Measurements from ENCODE around the gene PGS1.

Gene PGS1

DNA sequence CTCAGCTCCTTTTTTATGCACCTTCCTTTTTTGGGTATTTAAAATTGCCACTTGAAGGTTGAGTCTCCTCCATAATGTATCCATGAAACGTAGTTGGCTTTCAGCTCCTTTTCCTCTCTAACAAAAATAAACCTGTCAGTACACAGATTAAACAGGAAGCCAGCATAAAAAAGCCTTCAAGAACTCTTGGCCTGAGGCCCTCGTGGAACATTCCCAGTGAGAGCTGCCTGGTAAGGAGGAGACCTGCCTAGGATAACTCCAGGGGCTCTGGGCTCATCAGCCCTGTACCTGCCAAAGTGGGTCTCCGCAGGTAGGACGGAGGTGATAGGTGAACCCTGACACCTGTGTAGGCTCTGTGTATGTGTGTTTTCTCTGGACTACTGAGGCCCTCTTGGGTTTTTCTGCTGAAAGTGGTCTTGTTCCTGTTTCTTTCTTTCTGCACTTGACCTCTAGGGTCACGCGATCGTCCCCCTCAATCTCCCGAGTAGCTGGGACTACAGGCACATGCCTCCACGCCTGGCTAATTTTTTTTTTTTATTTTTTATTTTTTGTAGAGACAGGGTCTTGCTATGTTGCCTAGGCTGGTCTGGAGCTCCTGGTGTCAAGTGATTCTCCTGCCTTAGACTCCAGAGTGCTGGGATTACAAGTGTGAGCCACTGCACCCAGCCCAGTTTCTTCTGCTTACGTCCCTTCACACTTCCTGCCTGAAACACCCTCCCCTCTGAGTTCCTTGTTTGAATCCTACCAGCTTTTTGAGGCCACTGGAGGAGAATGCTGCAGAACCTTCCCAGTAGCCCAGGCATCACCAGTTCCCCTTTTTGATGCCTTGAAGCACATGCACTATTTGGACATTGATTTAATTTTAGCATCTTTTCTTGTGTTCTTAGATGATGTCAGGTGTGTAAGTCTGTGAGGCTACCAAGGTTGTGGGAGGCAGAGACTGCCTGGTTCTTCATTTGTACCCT lies 9.8 kb downstream of the PGS1 start:
- DNase-seq: no peak

DNA sequence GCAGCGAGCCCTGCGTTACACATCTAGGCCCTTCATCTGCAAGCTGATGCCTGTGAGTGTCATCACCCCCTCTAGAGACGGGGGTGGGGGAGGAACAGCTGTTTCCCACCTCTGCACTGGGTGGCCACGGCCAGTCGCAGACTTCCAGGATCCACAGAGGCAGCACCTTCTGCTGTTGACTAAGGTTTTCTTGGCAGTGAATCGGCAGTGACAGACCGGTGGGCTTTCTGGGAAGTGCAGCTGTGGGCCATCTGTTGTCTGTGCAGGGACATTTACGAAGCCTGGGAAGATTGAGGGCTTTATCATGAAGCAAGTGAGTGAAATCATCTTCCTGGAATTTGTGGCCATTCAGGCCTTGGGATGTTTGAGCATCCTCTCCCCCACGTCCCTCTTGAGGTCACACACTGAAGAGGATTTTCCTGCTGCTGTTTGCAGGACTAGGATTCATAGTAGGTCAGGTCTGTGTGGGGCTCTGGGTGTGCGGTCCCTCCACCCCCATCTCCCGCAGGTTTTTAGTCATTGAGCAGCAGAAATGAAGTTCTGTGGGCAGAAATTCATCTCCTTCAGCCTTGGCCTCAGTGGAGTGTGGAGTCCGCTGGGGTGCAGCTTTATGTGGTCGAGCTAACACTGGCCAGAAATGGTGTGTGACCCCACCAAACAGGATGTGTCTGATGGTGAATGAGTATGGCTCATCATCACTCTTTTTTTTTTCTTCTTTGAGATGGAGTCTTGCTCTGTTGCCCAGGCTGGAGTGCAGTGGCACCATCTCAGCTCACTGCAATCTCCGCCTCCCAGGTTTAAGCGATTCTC lies 12.0 kb downstream of the PGS1 start:
- no peak for DNase-seq

DNA sequence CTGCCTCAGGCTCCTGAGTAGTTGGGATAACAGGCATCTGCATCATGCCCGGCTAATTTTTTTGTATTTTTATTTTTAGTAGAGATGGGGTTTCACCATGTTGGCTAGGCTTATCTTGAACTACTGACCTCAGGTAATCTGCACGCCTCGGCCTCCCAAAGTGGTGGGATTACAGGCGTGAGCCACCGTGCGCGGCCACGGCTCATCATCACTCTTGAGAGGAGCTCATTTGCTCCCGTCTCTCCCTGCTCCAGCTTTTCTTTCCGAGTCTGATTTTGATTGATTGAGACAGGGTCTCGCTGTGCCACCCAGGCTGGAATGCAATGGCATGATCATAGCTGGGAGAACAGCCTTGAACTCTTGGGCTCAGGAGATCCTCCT lies 12.6 kb downstream of the PGS1 start:
- no peak for DNase-seq

DNA sequence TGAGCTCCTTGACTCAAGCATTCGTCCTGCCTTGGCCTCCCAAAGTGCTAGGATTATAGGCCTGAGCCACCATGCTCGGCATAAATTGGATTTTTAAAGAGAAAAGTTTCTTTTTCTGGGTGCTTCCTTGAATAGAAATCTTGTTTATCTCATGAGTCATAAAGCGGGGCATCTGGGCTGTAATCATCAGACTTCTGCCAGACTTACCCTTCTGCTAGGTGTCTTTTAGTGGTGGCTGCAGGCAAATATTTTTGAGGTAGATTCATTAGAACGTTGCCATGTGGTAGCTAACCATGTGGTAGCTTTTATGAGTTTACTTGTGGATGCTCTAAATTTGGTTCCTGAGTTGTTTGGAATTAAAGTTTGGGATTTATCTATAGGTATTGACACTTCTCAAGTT lies 13.4 kb downstream of the PGS1 start:
- DNase-seq: no peak

DNA sequence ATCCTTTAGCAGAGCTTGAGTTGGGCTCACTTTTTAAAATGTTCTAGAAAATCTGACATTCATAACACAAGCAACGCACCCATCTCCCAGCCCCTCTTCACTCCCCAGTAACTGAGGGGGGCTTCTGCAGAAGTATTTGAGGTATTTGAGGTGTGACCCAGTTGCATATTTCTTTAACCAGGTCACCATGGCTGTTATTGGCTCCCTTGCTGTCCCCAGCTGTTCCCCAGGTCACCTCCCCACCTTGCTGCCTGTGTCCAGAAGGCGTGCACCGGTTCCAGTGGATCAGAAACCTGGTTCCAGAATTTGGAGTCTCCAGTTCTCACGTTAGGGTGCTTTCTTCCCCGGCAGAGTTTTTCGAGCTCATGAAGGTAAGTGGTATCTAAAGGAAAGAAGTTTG lies 13.8 kb downstream of the PGS1 start:
- DNase-seq: no peak

DNA sequence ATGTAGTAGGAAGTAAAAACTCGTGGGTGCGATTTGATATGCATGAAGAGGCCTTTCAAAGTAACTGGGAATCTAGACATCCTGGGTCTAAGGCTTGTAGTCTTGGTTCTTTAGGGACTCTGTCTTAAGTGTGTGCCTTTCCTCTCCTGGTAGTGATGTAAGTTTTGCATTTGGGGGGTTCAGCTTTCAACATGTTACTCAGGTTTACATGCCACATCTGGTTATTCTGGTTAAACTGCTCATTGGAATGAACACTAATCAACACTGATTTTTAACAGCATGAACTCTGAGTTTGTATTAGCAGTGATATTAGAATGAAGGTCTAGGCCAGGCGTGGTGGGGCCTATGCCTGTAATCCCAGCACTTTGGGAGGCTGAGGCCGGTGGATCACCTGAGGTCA lies 15.1 kb downstream of the PGS1 start:
- no peak for DNase-seq

DNA sequence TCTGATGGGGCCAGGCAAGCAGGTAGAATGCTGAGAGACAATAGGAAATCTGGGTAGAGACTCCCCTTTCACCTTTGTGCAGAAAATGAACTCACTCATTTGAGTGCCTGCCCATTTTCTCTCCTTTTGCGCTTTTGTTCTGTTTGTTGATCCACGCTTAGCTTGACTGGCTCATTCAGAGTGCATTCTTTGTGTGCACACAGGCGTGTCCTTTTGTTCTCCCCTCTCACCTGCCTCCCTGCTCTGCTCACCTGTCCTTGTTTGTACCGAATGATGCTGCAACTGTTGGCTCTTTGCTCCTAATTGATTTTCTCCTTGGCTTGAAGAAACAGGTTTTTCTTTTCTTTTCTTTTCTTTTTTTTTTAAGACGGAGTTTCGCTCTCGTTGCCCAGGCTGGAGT lies 15.8 kb downstream of the PGS1 start:
- DNase-seq: no peak

DNA sequence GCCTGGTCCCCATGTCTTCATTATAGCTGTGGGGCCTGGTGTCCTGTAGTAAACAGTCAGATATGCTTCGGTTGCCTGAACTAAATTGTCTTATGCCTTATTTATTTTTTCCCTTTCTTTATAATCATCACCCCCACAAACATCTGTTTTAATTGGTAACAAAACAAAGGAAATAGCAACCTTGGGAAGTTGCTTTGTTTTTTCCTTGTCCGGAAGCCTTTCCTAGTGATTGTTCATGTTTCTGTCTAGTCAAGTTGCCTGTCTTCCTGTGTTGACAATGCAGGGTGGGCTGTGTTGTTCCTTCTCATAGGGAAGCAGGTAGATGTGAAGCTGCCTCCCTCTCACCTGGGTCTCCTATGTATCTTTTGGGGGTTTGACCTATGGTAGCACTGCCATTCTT lies 16.7 kb downstream of the PGS1 start:
- no peak for DNase-seq

DNA sequence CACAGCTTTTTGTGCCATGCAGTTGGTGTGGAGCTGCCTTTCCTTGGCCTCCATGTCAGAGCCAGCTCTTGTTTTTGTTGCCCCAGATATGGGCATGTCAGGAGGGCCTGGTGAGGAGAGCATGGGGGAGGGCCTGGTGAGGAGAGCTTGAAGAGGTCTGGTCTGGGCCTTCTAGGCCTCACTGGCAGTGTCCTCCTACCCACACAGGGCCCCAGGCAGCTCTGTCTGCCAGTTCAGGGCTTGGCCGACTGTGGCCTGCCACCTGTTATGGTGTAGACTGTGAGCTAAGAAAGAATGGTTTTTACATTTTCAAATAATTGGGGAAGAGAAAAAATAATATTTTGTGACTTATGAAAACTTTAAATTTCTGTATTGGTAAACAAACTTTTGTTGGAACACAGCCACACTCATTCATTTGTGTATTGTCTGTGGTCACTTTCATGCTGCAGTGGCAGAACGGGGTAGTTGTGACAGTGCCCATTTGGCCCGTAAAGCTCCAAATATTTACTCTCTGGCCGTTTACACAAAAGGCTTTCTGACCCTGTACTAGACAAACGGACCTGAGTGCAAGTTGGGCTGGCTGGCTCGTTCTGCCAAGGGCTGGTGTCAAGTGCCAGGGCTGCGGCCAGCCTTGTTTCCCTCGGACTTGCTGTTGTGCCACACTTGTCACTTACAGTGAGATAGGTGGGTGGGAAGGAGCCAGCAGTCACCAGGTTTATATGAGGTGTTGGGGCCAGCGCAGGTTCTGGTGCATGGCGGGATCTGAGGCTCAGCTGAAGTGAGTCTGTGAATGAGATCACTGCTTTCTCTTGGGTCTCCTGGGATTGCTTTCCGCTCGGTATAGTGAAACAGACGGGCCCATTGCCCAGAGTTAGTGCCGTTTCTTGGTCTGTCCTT lies 18.2 kb downstream of the PGS1 start:
- DNase-seq: no peak

DNA sequence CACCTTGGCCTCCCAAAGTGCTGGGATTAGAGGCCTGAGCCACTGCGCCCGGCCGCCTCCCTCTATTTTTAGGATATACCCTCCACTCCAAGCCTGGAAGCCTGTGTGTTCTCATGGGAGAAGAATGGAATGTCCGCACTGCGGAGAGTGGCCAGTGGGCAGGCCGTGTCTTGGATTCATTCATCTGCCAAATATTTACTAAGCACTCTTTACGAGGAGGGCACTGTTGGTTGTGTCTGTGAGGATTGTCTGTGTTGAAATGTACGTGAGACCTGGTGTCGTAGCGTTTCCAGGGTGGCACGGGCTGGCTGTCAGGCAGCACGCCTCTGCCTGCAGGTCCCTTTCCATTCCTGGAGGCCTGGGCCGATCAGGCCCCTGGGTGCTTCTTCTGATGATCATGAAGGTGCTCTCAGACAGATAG lies 19.2 kb downstream of the PGS1 start:
- DNase-seq: no peak

DNA sequence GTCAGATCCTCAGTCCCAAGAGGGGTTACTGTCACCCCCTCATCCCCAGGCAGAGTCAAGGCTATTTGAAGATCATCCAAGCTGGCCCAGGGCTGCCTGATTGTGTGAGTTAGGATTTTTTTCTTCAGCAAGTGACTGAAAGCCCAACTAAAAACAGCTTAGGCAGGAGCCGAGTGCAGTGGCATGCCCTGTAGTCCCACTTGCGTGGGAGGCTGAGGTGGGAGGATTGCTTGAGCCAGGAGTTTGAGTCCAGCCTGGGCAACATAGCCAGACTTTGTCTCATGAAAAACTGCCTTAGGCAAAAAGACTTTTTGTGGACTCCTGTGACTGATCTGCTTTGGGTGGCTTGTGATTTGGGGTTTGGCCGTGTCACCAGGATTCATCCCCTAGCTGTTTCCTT lies 19.9 kb downstream of the PGS1 start:
- DNase-seq: no peak

DNA sequence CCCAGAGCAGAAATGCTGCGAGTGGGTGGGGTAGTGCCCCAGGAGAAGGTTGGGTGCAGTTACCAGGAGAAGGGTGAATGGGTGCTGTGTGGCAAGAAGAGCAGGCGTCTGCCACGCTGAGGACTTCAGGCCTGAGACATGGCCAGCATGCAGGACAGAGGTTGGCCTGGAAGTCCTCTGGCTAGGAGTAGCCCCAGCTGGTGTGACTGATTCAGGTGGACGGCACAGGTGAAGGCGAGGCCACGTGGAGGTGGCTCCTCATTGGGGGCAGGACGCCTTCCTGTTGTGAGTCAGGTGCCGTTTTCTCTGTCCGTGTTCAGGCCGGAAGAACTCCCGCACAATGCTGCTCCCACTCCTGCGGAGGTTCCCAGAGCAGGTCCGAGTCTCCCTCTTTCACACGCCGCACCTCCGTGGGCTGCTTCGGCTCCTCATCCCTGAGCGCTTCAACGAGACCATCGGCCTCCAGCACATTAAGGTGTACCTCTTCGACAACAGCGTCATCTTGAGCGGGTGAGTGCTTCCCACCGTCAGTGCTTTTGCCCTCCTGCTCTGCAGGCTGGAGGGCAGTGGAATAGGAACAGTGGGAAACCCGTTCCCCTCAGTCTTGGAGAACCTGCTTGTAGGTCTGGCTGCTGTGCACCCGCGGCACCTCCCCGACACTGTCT lies 20.7 kb downstream of the PGS1 start:
- DNase-seq: no peak

DNA sequence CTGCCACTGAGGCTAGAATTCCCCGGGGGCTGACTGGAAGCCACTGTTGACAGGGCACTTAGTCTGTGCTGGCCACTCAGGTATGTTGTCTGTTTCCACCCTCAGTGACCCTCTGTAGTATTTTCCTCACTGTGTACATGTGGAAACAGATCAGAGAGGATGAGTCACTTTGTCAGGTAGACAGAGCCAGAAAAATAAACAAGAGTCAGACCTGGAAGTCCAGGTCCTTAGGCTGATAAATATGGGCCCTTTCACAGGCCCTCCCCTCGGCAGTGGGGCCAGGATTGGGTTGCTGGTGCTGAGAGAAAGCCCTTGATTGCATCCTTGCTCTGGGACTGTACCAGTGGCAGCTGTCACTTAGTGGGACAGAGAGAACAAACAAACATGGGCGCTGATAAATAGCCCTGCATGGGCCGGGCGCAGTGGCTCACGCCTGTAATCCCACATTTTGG lies 21.3 kb downstream of the PGS1 start:
- DNase-seq: no peak

DNA sequence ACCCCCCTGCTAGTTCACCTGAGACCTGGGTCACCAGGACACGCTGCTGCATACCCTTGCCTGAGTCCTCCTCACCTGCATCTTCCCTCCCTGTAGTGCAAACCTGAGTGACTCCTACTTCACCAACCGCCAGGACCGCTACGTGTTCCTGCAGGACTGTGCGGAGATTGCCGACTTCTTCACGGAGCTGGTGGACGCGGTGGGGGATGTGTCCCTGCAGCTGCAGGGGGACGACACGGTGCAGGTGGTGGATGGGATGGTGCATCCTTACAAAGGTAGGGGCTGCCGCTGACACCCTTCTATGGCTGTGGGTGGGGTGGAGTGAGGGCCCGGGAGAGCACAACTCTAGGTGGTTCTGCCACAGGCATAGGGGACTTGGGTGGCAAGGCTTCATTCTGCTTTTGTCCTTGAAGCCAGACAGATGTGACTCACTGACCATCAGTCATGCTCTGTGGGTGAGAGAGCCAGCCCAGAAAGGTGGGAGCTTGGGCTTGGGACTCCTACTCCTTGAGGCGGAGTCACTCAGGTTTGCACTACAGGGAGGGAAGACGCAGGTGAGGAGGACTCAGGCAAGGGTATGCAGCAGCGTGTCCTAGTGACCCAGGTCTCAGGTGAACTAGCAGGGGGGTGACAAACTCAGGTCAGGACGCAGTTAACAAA lies 22.3 kb downstream of the PGS1 start:
- no peak for DNase-seq

DNA sequence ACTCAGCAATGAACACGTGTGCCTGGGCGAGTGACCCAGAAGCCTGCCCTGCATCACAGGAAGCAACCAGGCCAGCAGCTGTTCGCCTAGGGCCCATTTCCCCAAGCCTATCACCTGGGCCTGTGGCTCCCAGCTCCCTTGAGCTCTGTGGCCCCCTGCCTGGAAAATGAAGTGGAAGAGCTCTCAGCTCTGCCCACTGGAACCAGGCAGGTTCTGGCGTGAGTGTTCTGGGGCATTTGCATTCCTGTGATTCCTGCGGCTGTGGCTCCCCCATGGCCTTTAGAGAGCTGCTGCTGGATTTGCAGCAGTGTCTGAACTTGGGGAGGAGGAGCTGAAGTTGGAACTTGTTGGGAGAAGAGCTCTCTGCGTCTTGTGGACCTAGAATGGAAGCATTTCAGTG lies 22.8 kb downstream of the PGS1 start:
- no peak for DNase-seq

DNA sequence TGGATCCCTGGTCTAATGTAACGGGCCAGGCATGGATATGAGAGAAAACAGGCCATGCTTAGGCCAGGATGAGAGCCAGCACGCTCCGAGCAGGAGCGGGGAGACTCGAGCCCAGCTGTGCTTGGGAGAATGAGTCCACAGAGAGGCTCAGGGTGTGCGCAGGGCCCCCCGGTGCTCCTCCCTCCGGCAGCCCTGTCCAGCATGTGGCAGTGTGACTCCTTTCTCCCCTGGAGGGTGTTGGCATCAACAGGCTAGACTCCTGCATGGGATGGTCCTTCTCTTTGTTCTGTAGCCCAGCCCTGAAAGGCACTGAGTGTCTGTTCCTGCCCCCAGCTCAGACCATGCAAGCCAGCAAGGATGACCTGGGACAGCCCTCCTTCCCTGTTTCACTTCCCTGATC lies 23.4 kb downstream of the PGS1 start:
- no peak for DNase-seq

DNA sequence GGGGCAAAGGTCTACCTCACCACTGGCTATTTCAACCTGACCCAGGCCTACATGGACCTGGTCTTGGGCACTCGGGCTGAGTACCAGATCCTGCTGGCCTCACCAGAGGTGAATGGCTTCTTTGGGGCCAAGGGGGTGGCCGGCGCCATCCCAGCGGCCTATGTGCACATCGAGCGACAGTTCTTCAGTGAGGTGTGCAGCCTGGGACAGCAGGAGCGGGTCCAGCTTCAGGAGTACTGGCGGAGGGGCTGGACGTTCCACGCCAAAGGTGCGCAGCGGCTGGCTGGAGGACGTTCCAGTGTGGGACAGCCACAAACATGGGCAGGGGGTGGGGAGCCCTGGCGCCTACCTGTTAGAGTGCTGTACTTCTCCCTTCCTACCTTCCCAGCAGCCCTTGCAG lies 25.4 kb downstream of the PGS1 start:
- DNase-seq: no peak

DNA sequence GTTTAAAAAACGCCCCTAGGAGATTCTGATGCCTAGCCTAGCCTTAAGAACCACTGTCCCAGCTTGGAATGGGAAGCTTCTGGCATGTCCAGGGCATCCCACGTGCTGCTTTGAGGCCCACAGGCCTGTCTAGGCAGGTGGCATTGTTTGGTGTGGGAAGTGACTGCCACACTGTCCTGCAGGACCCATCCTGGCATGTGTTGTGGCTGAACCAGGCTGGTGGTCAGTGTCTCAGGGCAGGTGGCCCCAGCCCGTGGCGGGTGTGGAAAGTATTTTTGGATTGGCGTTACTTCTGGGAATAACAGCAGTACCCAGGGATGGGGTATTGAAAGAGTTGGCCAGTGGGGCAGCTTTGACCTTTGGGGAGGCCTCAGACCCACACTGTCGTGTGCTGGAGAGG lies 27.9 kb downstream of the PGS1 start:
- no peak for DNase-seq

DNA sequence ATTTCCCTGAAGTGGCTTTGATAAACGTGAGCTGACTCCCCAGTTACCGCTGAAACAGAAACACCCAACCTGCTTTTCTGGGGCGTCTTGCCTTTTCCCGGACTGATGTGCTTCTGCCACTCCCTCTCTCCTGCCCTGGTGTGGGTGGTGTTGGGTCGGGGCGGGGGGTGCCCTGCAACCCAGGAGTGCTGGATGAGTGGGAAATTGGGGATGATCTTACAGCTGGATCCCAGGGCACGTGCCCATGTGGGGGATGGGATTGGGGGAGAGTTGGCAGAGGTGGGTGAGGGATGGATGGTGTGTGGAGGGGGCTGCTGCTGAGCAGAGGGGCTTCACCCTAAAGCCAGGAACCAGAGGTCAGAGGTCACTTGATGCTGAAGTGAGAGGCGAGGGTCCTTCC lies 28.5 kb downstream of the PGS1 start:
- no peak for DNase-seq

DNA sequence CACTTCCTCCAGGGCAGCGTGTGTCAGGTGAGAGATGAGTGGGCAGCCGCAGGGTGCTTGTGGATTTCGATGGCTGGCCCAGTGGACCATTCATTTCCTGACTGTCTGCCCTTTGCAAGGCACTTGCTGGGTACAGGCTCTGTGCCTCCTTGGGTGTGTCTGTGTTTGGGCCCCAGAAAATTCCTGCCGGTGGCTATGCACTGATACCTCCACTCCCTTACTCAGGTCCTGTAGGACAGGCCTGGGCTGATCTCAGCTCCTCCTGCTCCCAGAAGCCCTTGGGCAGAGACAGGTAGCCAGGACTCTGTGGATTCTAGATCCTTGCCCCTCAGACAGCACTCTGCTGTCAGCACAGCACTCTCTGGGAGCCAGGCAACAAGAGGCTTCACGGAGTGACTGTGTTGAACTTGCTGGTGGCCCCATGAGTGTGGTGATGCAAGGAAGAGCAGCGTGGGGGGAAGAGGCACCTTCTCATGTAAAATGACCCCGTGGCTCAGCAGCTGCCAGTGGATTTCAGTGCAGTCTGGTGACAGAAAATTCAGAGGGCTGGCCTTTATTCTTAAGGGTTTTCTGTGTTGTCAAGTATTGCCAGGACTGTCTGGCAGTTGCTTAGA lies 29.0 kb downstream of the PGS1 start:
- DNase-seq: no peak

DNA sequence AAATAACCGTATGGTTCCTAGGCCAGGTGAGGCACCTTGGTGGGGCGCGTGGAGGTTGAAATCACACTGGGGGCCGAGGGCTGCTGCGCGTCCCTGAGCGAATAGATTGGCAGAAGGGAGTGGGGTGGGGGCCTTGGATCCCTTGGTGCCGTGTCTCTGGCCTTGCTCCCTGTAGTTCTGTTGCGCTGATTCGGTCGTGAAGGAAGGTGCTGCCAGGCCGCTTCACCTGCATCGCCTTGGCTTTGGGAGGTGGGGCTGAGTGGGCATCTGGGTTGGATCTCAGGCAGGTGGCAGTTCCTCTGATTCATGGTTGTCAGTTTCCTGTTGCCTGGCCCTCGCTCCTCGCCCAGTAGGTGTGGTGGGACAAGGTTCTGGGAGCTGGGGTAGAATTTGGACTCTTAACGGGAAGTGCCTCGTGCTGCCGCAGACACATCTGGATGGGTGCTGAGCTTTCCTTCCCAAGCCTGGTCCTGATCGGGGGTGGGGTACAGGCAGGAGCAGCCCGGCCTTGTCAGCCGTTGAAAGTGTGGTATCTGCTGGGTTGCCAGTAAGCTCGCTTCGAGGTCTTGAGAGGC lies 30.1 kb downstream of the PGS1 start:
- DNase-seq: no peak
